ENCODE measurements around the gene RAB7B.

DNA sequence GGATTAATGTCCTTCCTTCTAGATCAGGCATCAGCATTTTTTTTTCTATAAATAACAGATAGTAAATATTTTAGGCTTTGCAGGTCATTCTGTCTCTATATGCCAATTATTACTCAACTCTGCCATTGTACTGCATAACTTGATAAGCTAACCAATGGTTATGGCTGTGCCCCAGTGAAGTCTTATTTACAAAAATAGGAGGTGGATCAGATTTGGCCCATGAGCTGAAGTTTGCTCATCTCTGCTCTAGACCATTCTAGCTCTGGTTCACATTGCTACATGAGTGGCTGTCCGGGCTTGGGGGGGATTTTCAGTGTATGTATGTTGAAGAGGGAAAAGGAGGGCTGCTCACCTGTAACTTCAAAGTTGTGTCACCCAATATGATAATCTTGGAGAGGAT is 10.1 kb downstream of the RAB7B start:
- TF ChIP-seq FOSL1 (CRISPR knock-in tag; IDR thresholded peaks at IDR 0.05; ENCODE audit: borderline replicate concordance), result no peak
- no peak for TF ChIP-seq NFIC (IDR thresholded peaks at IDR 0.05; ENCODE audit: low read length)
- no peak for TF ChIP-seq TGIF2 (CRISPR knock-in tag; IDR thresholded peaks at IDR 0.05)
- TF ChIP-seq SMARCC2 (IDR thresholded peaks at IDR 0.05), result no peak
